AG10803 (cell line): ENCODE measurements around the gene TMEM270.

Experiments used
- DNase-seq: peaks from one replicate; pipeline ENCODE4 v3.0.0; 2010; ENCODE audit warnings: low read depth
- H3K4me3 ChIP-seq: 2 replicates; pipeline ENCODE4 v1.5.1; 2011; ENCODE audit warnings: mild to moderate bottlenecking, low read length, control low read depth
- CTCF ChIP-seq: conservative IDR thresholded peaks from 2 replicates; pipeline ENCODE4 v1.5.1; 2011; ENCODE audit warnings: mild to moderate bottlenecking, low read length, control low read depth, inconsistent platforms

The TMEM270 gene

DNA sequence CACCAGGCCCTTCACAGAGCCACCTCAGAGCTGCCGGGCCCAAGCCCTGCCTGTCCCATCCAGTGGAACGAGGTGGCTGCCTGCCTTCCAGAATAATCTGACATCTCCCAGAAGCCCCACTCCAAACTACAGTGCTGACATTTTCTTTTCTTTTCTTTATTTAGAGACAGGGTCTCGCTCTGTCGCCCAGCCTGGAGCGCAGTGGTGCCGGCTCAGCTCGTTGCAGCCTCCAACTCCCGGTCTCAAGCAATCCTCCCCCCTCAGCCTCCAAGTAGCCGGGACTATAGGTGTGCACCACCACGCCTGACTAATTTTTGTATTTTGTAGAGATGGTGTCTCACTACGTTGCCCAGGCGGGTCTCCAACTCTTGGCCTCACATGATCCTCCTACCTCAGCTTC lies 346 bp downstream of the TMEM270 start:
- no peak for TF ChIP-seq CTCF
- H3K4me3 ChIP-seq, result no peak overlapping the region
- no peak for DNase-seq

GRCh38 chr7:73864981-73865711 lies 4.2 kb downstream of the TMEM270 start:
- no peak overlapping the region for H3K4me3 ChIP-seq
- TF ChIP-seq CTCF, result no peak
- DNase-seq, result no peak

- H3K4me3 ChIP-seq, result no peak overlapping the region
- DNase-seq, result peak; percentile 66
- TF ChIP-seq CTCF, result peak; percentile 90
These were observed 4.9 kb downstream of the TMEM270 start for GRCh38 chr7:73865738-73866445.

GRCh38 chr7:73866446-73866767 lies 5.4 kb downstream of the TMEM270 start:
- DNase-seq, result no peak
- no peak for TF ChIP-seq CTCF
- H3K4me3 ChIP-seq, result no peak overlapping the region

- no peak overlapping the region for H3K4me3 ChIP-seq
- DNase-seq, result no peak
- no peak for TF ChIP-seq CTCF
These were observed 8.2 kb downstream of the TMEM270 start for GRCh38 chr7:73869011-73869798.

GRCh38 chr7:73870041-73870492 lies 9.1 kb downstream of the TMEM270 start:
- TF ChIP-seq CTCF, result no peak
- no peak for DNase-seq

More at GRCh38 chr7:73870041-73870492, 9.1 kb downstream of the TMEM270 start:
- no peak overlapping the region for H3K4me3 ChIP-seq
